Renal pelvis (tissue), 4 donors: ENCODE results near the gene ZMIZ1. TPM values are rescaled to one million over a fixed set of nuclear protein-coding genes. Genes with fewer than 3 reads are reported as not detected.
"Not testable (repeated sequence)": the region's sequence is repeated elsewhere in the genome, so short reads cannot be mapped to it uniquely, and the experiment has no call there.

Source experiments
- DNase-seq: peaks from one replicate; pipeline ENCODE4 v3.0.0-alpha.2; 2013
- polyA plus RNA-seq, 3 donors: library from polyadenylated mRNA; unstranded; fragments of 120-200 nt; gene quantifications; one replicate each; pipeline ENCODE4 v1.2.1, GENCODE V29; 2013; ENCODE audit not compliant: insufficient read length in 3 of 3

ZMIZ1 gene
- polyA plus RNA-seq, 3 donors, result 64.2 to 83.6 (median 78.7) TPM

DNA sequence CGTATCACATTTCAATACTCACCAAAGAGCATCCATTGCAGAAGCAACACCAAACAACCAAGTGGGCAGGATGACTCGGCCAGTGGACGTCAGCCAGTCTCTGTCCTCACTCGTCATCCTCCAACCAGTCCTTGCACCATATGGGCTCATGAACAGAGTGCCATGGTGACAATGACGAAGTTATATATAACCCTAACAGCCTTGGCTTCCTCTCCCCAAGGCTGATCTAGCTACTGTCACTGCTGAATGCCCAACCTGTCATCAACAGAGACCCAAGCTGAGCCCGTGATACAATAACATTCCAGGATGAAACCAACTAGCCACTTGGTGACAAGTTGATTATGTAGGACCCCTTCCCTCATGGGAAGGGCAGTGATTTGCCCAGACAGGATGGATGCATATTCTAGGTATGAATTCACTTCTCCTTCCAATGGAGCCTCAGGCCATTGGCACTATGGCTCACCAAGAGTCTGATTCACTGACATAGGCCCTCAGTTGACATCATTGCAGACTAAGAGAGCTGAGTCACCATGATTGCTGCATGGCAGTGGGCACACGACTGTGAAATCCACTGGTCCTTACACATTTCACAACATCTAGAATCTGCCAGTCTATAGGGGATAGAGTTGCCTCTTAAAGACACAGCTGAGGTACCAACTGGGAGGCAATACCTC, 252.2 kb downstream of the ZMIZ1 start:
- no peak for DNase-seq

DNA sequence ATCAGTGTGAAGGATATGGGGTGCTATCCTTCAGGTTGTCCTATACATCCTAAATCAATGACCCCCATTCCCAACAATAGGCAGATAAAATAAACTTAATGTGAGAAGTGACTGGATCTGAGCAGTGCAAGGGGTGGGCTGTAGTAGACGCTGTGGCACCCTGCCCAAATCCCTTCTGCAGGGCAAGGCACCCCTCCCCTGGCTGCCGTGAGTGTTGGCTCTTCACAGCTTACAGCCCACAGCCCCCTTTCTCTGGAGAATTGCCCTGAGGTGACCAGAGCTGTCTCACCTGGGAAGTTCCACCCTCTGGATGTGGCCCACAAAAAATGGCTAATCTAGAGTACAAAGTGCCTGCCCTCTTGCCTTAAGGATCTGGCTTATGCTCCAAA, 252.7 kb downstream of the ZMIZ1 start:
- no peak for DNase-seq

DNA sequence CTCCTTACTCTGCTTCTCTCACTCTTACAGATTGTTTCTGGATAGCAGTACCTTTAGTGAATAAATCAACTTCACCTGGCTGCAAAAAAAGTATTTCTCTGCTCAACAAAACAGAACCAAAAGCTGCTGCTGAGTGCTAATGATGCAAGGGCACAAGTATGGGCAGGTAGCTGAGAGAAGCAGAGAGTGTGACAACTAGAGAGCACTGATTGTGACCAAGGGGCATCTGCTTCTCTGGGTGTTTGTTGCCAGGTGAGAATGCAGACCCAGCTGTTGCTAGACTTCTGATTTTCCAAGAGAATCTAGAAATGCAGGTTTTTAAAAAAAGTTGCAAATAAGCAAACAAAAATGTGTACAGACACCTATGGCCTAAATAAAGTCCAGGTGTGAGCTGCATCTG, 253.2 kb downstream of the ZMIZ1 start:
- DNase-seq, result no peak

DNA sequence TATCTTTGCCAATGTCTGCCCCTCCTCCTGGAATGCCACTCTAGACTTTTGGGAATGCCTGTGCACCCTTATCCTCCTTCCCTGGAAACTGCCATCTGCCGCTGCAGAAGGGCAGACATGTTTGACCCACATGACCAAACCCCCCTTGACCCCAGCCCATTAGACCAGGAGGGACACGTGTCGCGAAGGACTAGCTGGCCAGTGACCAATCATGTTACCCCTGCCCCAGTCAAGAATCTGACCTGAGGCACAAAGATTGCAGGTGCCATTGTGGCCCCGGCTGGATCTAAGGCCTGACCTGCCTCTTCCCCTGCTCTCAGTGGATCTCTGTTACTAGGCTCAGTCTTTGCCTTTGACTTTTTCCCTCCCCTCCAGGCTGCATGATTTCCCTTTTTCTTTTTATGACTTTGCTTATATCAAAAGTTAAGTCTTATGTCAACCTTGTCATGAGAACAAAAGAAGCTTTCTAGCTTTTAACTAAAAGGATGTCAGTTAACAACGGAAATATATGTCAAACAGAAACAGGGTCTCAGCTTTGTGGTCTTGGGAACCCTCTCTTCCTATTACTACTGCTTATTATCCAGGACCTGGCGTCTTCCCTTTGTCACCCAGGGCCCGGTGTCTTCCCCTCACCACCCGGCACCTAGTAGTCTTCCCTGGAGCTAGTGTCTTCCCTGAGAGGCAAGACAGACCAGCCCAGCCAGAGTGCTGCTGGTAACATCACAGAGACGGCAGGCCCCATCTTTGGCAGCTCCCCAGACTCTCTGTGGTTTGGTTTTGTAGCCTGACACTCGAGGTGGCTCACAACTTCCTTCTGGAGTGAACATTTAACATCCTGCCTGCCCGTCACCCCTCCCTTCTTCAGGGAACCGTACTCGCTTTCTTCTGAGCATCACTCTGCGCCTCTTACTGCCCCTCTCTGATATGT, 254.1 kb downstream of the ZMIZ1 start:
- DNase-seq, result no peak

DNA sequence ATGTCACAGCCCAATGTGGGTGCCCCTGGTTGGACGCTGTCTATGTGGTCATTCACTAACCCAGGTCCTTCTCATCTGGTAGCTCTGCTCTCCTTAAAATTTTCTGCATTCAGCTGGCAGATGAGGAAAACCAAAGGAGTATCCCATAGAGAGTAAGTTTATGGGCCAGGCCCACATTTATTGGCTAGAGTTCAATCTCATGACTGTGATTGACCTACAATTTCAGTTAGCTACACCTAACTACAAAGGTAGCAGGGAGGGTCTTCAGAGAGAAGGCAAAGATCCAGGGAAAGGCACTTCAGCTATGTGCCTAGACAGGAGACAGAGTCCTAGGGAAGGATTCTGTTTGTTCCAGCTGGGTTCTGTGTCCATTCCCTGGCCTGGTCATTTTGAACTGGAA, 254.8 kb downstream of the ZMIZ1 start:
- DNase-seq, result no peak

DNA sequence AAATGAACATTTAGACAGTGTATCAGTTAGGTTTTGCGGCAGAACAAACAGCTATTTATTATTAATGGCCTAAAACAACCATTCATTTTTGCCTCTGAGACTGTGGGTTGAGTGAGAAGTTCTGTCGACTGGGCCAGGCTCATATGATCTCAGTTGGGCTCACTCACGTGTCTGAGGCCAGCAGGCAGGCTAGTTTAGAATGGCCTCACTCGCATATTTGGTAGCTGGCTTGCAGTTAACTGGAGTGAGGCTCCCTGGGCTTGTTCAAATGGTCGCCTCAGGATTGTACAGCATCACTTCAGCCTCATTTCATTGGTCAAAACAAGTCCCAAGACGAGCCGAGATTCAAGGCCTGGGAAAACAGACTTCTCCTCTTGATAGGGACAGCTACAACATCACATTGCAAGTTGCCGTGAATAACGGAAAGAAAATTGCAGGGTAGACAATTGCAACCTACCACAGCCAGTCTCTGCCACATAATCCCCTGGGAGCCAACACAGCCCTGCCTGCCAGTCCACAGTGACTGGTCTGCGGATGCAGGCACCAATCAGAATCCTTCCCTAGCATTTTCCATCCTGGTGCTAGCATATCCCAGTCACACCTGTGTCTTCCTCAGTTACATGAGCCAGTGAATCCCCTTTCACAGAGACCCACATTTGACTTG, 255.4 kb downstream of the ZMIZ1 start:
- no peak for DNase-seq

DNA sequence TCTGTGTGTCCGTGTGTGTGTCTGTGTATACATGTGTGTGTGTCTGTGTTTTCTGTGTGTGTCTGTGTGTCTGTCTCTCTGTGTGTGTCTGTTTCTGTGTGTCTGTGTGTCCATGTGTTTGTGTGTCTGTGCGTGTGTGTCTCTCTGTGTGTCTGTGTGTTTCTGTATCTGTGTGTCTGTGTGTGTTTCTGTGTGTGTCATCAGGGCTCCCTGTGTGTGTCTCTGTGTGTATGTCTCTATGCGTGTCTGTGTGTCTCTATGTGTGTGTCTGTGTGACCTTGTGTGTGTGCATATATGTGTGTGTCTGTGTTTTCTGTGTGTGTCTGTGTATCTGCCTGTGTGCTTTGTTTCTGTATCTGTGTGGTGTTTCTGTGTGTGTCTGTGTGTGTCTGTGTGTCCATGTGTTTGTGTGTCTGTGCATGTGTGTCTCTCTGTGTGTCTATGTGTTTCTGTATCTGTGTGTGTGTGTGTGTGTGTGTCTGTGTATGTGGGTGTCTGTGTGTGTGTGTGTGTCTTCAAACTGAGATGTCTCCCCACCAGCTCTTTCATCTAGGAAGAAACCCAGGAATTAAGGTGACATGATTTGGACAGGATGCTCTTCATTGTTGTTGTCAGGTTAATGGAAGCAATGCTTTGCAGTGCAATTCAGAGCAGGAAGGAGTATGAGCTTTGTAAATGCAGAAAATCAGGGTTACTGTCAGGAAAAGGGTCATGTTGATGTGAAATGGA, 257.8 kb downstream of the ZMIZ1 start:
- no peak for DNase-seq

DNA sequence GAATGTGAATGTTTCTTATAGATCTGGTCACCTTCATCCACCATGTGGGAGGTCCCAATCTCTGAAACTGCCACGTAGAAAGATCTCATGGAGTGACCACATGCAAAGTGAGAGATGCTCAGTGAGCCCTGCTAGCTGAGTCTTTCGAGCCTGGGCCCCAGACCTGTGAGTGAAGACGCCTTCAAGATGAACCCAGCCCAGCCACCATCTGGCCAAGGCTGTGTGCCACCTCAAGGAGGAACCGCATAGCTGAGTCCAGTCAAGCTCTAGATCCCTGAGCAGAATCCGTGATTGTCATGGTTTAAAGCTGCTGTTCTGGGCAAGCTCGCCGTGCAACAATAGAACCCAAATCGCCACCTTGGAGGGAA, 258.3 kb downstream of the ZMIZ1 start:
- no peak for DNase-seq

DNA sequence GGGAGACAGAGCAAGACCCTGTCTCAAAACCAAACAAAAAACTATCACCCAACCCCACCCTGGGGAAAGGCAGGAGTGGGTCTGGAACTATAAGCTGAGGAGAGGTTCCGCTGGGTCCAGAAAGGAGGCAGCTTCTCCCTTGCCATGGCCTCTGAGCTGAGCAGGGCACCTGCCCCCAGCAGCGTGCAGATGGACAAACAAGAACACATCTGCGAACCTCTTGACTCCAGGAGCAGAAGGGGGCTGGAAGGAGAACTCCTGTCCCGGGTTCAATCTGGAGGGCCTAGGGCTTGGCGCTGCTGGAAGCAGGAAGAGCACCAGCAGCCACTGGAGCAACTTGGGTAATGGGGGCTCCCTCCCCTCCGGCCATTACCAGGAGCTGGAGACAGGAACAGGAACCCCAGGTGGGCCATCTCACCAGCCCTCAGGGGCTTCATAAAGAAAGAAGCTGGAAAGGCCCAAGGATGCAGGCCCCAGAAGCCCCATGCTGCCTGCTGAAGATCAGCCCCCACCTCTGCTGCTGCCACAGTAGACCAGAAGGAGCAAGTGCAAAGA, 259.5 kb downstream of the ZMIZ1 start:
- DNase-seq, result no peak

DNA sequence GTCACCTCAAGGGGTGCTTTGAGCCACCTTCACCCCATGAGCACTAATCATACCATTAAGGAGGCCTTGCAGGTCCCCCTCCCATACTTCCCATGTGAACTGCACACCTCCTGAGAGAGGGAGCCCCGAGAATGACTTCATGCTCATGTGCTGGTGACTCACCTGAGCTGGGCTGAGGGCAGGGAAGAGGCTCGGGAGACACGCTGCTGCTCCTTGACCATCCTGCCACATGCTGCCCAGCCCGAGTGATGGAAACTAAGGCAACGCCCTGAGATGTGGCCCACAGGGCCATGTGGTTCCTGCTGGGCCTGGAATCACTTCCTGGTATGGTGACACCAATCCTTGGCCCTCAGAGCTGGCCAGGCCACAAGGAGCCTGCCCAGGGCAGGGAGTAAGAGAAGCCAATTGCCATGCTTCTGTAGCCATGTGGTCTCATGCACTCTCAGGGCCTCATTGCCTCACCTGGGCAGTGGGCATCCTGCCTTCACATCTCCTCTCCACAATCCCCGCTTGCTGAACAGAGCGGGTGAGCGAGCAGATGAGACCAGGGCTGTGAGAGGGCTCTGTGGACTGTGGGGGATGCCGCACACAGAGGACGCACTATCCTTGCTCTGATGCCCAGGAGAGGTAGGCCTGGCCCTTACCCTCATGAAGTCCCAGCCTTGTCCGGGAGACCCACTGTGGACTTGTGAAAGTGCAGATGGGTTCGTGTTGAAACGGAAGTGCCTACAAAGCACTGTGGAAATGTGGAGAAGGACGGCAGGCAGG, 260.2 kb downstream of the ZMIZ1 start:
- no peak for DNase-seq

DNA sequence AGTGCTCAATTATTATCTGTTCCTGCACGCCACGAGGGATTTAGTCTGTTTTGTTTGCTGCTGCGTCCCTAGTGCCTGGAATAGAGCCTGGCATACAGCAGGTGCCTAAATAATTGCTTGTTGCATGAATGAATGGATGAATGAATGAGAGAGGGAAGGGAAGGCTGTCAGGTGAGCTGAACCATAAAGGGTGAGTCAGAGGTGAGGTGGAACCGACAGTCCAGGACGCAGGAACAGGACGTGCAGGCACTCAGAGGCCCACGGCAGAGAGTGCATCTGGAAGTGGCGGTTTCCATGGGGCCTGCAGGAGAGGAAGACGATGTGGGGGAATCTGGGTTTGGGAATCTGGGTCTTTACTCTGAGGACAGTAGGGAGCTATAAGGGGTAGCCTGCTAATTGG, 260.8 kb downstream of the ZMIZ1 start:
- DNase-seq, result no peak

DNA sequence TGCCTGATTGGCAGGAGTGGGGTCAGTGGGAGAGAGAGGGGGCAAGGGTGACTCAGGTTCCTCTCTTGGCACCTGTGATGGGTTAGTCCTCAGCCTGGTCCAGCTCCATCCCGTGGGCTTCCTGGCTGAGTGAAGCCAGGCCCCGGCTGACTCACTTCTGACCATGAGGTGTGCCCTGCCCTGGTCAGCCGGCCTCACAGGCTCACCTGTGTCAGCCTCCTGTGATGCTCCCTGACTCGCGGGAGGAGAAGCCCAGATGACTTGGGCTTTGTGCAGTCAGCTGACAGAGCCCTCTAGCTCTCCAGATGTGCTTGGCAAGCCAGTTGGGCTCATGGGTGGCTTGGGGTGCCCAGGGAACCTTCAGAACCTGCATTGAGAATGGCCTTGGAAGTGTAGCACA, 262.5 kb downstream of the ZMIZ1 start:
- no peak for DNase-seq

DNA sequence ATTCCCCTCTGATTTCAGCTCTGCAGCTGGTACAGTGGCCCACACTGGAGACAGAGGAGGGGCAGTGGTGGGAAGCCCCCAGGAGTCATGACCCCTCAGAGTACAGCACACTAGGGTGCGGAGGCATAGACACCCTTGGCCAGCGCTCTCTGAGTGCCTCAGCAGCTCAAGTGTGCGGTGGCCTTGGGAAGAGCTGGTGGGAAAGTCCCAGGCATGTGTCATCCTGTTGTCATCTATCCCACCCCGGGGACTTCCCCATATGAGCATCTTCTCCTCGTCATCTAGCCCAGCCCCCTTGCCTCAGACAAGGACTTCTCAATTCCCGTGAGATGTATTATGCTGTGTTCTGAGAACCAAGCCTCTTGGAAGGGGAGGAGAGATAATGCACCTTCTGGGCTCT, 262.9 kb downstream of the ZMIZ1 start:
- DNase-seq, result no peak

DNA sequence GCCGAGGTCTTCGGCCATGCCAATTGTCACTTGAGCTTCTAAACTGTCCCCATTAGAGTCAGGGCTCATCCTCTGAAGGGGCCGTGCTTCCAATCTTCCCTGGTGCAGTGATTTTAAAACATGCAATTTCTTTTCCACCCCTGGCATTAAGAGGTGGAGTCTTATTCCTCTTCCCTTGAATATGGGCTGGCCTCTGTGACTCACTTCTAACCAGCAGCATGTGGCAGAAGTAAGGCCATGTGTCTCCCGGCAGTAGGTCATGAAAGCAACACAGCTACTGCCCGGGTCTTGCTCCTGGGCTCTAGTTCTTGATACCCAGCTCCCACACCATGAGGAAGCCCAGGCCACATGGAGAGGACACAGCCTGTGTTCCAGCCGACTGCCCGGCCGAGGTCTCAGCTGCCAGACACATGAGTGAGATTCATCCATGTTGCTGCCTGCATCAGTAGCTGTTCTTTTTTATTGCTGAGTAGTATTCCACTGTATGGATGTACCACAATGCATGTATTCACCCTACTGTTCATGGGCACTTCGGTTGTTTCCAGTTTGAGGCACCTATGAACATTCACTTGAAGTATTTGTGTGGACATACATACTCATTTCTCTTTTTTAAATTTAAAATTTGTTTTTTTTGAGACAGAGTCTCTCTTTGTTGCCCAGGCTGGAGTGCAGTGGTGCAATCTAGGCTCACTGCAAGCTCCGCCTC, 264.0 kb downstream of the ZMIZ1 start:
- not testable (repeated sequence) for DNase-seq

DNA sequence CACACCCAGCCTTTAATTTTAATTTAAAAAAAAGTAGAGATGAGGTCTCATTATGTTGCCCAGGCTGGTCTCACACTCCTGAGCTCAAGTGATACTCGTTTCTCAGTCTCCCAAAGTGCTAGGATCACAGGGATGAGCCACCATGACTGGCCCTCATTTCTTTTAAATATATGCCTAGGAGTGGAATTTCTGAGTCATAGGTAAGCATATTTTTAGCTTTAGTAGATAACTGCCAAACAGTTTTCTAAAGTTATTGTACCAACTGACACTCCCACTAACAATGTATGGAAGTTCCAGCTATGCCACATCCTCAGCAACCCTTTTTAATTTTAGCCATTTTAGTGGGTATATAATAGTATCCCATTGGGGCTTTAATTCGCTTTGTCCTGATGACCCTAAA, 264.7 kb downstream of the ZMIZ1 start:
- DNase-seq, result no peak

DNA sequence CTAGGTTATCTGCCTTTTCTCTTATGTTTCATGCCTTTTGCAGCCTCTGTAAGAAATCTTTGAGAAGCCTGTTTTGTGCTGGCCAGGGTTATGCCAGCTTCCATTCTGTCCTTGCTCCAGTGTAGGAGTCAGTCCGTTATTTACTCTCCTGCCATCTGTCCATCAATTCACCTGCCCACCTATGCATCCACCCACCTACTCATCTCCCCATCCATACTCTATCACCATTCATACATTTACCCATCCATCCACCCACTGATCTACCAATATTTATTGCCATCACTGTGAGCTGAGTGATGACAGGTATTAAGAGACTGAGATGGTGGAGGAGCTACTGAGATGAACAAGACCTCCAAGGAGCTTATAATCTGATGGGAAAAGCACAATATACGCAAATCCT, 265.8 kb downstream of the ZMIZ1 start:
- no peak for DNase-seq

DNA sequence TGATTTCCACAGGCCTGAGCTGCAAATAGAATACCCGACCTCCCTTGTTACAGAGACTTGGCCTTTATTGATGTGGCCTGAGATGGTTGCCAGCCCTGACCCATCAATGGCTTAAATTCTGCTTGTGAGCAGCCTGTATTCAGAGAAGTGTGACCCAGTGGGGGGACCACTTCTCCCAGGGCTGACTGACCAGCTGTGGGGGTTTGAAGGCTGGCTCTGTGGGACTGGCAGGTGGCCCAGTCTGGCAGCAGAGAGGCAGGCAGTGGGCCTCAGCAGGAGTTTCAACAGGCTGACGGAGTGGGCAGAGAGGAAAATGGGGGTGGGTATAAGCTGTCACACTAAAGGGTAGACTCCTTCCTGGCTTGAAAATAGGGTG, 266.3 kb downstream of the ZMIZ1 start:
- no peak for DNase-seq

DNA sequence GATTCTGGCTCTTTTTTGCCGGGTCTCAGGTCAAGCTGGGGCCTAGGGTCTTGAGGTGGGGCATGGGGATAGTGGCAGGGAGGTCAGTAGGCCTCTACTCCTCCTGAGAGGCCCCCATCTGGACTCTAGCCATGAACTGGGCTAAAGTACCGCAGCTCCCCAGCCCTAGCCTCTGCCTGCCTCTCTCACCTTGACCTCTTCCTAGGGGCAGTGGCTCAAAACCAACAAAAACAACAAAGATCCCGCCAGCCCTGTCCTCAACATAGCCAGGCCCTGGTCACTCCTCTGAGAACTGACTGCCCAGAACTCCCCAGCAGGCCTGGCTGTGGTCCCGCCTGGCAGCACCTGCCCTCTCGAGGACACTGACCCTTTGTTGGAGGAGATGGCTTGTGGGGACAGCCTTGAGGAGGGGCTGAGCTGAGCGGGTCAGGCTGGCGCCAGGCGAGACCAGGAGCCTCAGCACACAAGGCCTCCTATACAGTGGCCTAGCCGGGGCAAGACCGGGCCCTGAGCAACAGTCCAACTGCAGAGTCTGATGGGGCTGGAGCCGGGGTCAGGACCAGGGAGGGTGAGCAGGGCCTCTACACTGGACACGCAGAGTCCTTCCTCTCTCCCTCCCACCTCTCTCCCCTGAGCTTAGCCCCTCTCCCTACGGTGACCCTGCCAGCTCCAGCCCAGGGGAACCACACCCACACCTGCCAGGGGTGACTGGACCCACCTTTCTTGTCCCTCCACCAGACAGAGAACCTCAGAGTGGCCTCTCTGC, 266.9 kb downstream of the ZMIZ1 start:
- DNase-seq, result no peak

DNA sequence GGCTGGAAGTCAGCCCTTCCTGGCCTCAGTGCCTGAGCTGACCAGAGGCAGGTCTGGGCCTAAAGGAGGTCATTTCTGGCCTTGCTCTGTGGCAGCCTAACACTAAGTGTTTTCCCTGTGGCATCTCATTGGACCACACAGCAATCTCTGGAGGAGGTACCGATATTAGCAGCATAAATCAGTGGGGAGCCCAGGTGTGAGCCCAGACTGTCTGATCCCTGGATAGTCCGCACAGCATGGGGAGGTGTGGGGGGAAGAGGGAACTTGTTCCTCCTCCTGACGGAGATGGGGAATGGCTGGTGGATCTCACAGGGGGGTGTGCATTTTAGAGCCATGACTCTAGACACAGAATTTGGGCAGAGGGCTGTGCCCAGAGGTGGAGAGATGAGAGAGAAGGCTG, 267.5 kb downstream of the ZMIZ1 start:
- DNase-seq, result no peak

DNA sequence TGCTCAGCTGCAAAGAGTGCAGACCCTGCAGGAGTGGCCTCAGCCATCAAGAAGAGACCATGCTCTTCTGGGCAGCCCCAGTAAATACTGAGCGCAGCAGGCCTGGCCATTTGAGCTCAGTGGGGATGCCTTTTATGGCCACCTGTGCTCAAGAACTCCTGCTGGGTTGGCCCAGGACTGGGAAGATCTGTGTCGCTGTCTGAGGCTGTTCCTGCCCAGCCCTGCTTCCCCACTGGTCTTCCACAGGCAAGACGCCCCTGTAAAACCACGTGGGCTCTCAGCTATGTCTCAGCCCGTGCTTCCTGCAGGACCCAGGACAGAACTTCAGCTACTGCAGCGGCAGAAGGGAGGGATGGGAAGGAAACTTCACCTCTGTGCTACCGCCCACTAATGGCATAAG, 268.0 kb downstream of the ZMIZ1 start:
- no peak for DNase-seq
